Panc1 (cell line): Measurements from ENCODE around the gene MB21D2. TPM values are rescaled to one million over a fixed set of nuclear protein-coding genes. Genes with fewer than 3 reads are reported as not detected.

Experiments used
- ATAC-seq: fragments of 200-7000 bp; cut with Tn5 transposase; 2 replicates; pipeline ENCODE4 v1.9.1; 2020; ENCODE audit warnings: mild to moderate bottlenecking, moderate library complexity
- BruUV-seq: library from RNA; stranded (reverse); fragments of 400-500 nt; replicated peaks from 2 replicates; lab custom pipeline; 2021; lab: Mats Ljungman, UMichigan
- CTCF ChIA-PET: fragments of 300-600 bp; sonication (Branson Sonifier 250); formaldehyde crosslinking; loops from one replicate; lab custom pipeline; 2022; ENCODE audit warnings: antibody characterized with exemption; lab: Charles Lee
- POLR2A ChIA-PET: fragments of 300-600 bp; sonication (Branson Sonifier 250); formaldehyde crosslinking; loops from one replicate; lab custom pipeline; 2022; ENCODE audit warnings: antibody characterized with exemption; lab: Charles Lee
- DNase-seq: peaks from one replicate; pipeline ENCODE4 v3.0.0-alpha.2; 2010; ENCODE audit warnings: low read depth, low spot score
- H3K27ac ChIP-seq: 2 replicates; pipeline ENCODE4 v1.5.1; 2011; ENCODE audit warnings: mild to moderate bottlenecking, low read length, inconsistent platforms
- H3K27me3 ChIP-seq: fragments of 200-500 bp; sonication (Bioruptor generic); 2 replicates; pipeline ENCODE4 v1.6.0; 2014; ENCODE audit warnings: low read length, inconsistent platforms; ENCODE audit not compliant: control insufficient read depth, insufficient read depth
- H3K36me3 ChIP-seq: fragments of 200-500 bp; sonication (Bioruptor generic); 2 replicates; pipeline ENCODE4 v1.5.1; 2014; ENCODE audit warnings: inconsistent platforms, mild to moderate bottlenecking, low read length, moderate library complexity; ENCODE audit not compliant: control insufficient read depth, insufficient read depth
- H3K4me1 ChIP-seq: 2 replicates; pipeline ENCODE4 v1.5.1; 2011; ENCODE audit warnings: inconsistent platforms, mild to moderate bottlenecking, low read length, moderate library complexity; ENCODE audit not compliant: control insufficient read depth, insufficient read depth
- H3K4me3 ChIP-seq, 2 experiments: 2 replicates each; pipeline ENCODE4 v1.5.1; 2011 to 2012; ENCODE audit warnings: low read depth in 2 of 2, low read length in 2 of 2, mild to moderate bottlenecking in 2 of 2, inconsistent platforms in 1 of 2, moderate library complexity in 1 of 2
- H3K9me3 ChIP-seq: fragments of 200-500 bp; sonication (Bioruptor generic); 2 replicates; pipeline ENCODE4 v1.5.1; 2014; ENCODE audit warnings: low read depth, mild to moderate bottlenecking, inconsistent platforms, low read length, moderate library complexity; ENCODE audit not compliant: control insufficient read depth, insufficient read depth
- CTCF ChIP-seq: fragments of 450-650 bp; IDR thresholded peaks from 2 replicates; pipeline ENCODE4 v1.5.1; 2017; ENCODE audit warnings: mild to moderate bottlenecking
- POLR2AphosphoS5 ChIP-seq: IDR thresholded peaks from 2 replicates; pipeline ENCODE4 v1.6.1; 2012; ENCODE audit warnings: mild to moderate bottlenecking, low read depth, low read length, moderate library complexity
- REST ChIP-seq, 2 experiments: IDR thresholded peaks; 2 replicates each; pipeline ENCODE4 v1.6.1; 2011 to 2012; ENCODE audit warnings: low read depth in 2 of 2, control low read depth in 1 of 2, low read length in 1 of 2, mild to moderate bottlenecking in 1 of 2, moderate library complexity in 1 of 2; ENCODE audit not compliant: insufficient read depth in 1 of 2
- SIN3A ChIP-seq: IDR thresholded peaks from 2 replicates; pipeline ENCODE4 v1.6.1; 2012; ENCODE audit warnings: low read depth, mild to moderate bottlenecking, low read length, moderate library complexity, borderline replicate concordance; ENCODE audit not compliant: insufficient read depth
- TCF7L2 ChIP-seq: IDR thresholded peaks from 2 replicates; pipeline ENCODE4 v1.6.1; 2011; ENCODE audit warnings: mild to moderate bottlenecking, low read depth, low read length, inconsistent platforms
- in situ Hi-C: cut with HindIII; loops from 2 replicates; pipeline ENCODE4 v1.10.0; 2016; ENCODE audit warnings: low sequenced_read_pairs, low pct_unique_long_range_greater_than_20kb
- intact Hi-C: fragments of 100-400 bp; cut with micrococcal nuclease; formaldehyde crosslinking; loops from one replicate; pipeline ENCODE4 v1.10.0; 2022; ENCODE audit not compliant: unreplicated experiment
- total RNA-seq: library from RNA; stranded (reverse); gene quantifications from one replicate; pipeline ENCODE4 v1.2.1, GENCODE V29; 2021; ENCODE audit not compliant: unreplicated experiment

MB21D2 gene
- total RNA-seq, 1 experiment from 2014 or later = 7.8 TPM

GRCh38 chr3:192795021-192795420 is 122.6 kb downstream of the MB21D2 start:
- CTCF ChIA-PET = no interaction called here
- ATAC-seq = no peak

GRCh38 chr3:192794216-192794615 is 123.4 kb downstream of the MB21D2 start:
- intact Hi-C loops (no loop called here), in situ Hi-C loops (no loop called here)
- Histone ChIP-seq H3K36me3 (no peaks in the 10 kb centered on the region), H3K4me1 (no peaks in the 10 kb centered on the region), H3K9me3 (no peaks in the 10 kb centered on the region), H3K4me3 (no peak overlapping the region), H3K27me3 (no peaks in the 10 kb centered on the region), H3K27ac (no peak overlapping the region)
- ATAC-seq = no peak
- no peak for DNase-seq
- ChIA-PET POLR2A (no interaction called here), CTCF (no interaction called here)
- no peak for TF ChIP-seq TCF7L2
- no peak for TF ChIP-seq POLR2AphosphoS5
- TF ChIP-seq SIN3A = no peak
- no peak for TF ChIP-seq REST (IDR thresholded peaks at IDR 0.05; ENCODE audit: insufficient read depth in 1 of 2, low read depth in 2 of 2, low read length in 1 of 2)
- TF ChIP-seq CTCF = no peak
- BruUV-seq = no TSS peak

More at GRCh38 chr3:192795021-192795420, 122.6 kb downstream of the MB21D2 start:
- BruUV-seq = no TSS peak
- in situ Hi-C loops = no loop called here
- no peak overlapping the region for H3K4me3 ChIP-seq
- H3K9me3 ChIP-seq = no peaks in the 10 kb centered on the region
- H3K4me1 ChIP-seq = no peaks in the 10 kb centered on the region
- DNase-seq = no peak
- no peak overlapping the region for H3K27ac ChIP-seq
- TF ChIP-seq REST (IDR thresholded peaks at IDR 0.05; ENCODE audit: insufficient read depth in 1 of 2, low read depth in 2 of 2, low read length in 1 of 2) (no peak), SIN3A (no peak), POLR2AphosphoS5 (no peak), CTCF (no peak), TCF7L2 (no peak)
- POLR2A ChIA-PET = no interaction called here
- no peaks in the 10 kb centered on the region for H3K36me3 ChIP-seq
- H3K27me3 ChIP-seq = no peaks in the 10 kb centered on the region
- intact Hi-C loops = no loop called here
